ACC112 (cell line): ENCODE data around the gene PEX5L.

Source experiments
- H2AFZ ChIP-seq: fragments of 200-600 bp; sonication (generic); one replicate; pipeline ENCODE4 v1.6.0; 2017; ENCODE audit warnings: antibody characterized with exemption, low read length; ENCODE audit not compliant: unreplicated experiment
- H3K27ac ChIP-seq: fragments of 200-600 bp; sonication (generic); 2 replicates; pipeline ENCODE4 v1.5.1; 2014; ENCODE audit warnings: low read depth, mild to moderate bottlenecking, antibody characterized with exemption, low read length, moderate library complexity
- H3K27me3 ChIP-seq: fragments of 200-600 bp; sonication (generic); 2 replicates; pipeline ENCODE4 v1.6.1; 2014; ENCODE audit warnings: mild to moderate bottlenecking, antibody characterized with exemption, low read length, moderate library complexity, mixed read lengths; ENCODE audit not compliant: insufficient read depth
- H3K36me3 ChIP-seq: fragments of 200-600 bp; sonication (generic); 2 replicates; pipeline ENCODE4 v1.6.1; 2016; ENCODE audit warnings: mild to moderate bottlenecking, antibody characterized with exemption, low read length, moderate library complexity, mixed read lengths; ENCODE audit not compliant: insufficient read depth
- H3K4me1 ChIP-seq: fragments of 200-600 bp; sonication (generic); one replicate; pipeline ENCODE4 v1.6.1; 2016; ENCODE audit warnings: low read length, mixed read lengths; ENCODE audit not compliant: insufficient read depth, unreplicated experiment, control insufficient read depth
- H3K4me3 ChIP-seq: fragments of 200-600 bp; sonication (generic); 2 replicates; pipeline ENCODE4 v1.5.1; 2014; ENCODE audit warnings: mild to moderate bottlenecking, low read depth, low read length
- H3K79me2 ChIP-seq: fragments of 200-600 bp; sonication (generic); one replicate; pipeline ENCODE4 v1.6.0; 2016; ENCODE audit warnings: low read length; ENCODE audit not compliant: control insufficient read depth, unreplicated experiment, insufficient read depth

The PEX5L gene

DNA sequence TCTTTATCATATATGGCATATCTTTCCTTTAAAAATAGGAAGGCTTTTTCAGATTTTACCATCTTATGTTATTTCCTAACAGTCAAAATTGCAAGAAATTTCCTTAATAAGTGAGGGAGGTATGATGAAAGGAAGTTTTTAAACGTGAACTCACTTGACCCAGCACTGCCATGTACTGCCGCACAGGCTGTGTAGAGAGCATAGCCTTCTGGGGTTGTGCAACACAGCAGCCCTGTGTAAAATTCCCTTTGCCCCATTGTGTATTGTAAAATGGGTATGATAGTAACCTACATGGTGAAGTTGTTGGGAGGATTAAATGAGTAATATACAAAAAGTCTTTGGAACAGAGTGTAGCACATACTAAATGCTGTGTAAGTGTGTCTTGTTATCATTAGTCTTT is 78.6 kb downstream of the PEX5L start:
- Histone ChIP-seq H3K27me3 (peaks cover 29% of the 10 kb centered on the region), H3K4me1 (no peaks in the 10 kb centered on the region), H3K36me3 (no peaks in the 10 kb centered on the region), H2AFZ (no peak overlapping the region), H3K27ac (no peak overlapping the region), H3K4me3 (no peak overlapping the region), H3K79me2 (no peaks in the 10 kb centered on the region)

DNA sequence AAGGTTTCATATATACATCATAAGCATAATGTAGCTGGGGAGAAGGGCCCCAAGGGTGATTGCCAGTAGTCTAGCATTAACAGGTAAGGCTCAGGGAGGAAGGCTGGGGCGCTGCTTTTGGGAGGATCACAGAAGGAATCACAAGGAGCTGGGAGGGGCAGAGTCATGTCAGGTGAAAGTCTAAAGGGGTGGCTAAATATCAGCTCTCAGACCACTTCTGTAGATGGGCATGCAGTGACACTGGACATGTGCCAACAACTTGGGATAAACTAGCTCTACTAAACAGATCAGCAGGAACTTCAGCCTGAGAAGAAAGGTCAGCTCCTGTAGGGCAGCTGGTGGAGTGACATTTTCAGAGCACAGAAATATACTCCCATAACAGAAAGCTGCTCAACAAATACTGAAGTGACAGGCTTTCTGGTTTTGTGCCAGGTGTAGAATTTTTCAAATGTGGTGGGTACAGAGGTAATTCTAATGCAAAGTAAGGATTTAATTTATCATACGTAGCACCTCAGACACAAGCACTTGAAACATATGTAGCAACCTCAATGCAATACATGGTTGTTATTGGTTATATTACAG is 79.4 kb downstream of the PEX5L start:
- Histone ChIP-seq H3K4me3 (no peak overlapping the region), H3K79me2 (no peaks in the 10 kb centered on the region), H3K27me3 (peaks cover 24% of the 10 kb centered on the region), H3K27ac (no peak overlapping the region), H2AFZ (no peak overlapping the region), H3K4me1 (no peaks in the 10 kb centered on the region), H3K36me3 (no peaks in the 10 kb centered on the region)

GRCh38 chr3:179956416-179956830 is 80.3 kb downstream of the PEX5L start:
- H2AFZ ChIP-seq: no peak overlapping the region
- H3K36me3 ChIP-seq: no peaks in the 10 kb centered on the region
- H3K27ac ChIP-seq: no peak overlapping the region
- H3K27me3 ChIP-seq: peaks cover 24% of the 10 kb centered on the region
- H3K4me1 ChIP-seq: no peaks in the 10 kb centered on the region
- H3K79me2 ChIP-seq: no peaks in the 10 kb centered on the region
- H3K4me3 ChIP-seq: no peak overlapping the region

DNA sequence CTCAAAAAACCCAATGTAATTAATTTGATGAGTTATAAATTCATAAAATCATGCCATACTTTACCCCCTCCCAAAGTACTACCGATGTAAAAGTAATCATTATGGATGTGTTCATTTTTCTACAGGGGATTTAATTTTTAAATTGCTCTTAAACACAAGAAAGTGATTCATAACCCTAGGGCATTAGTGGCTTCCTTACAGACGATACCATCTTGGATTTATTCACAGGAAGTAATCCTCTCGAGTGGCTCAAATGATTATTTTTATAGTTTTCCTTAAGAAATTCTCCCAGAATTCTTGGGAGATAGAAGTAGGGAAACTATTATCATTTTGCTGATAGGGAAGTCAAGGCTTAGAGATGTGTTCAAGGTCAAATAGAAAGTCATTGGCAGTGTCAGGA is 80.9 kb downstream of the PEX5L start:
- no peaks in the 10 kb centered on the region for H3K4me1 ChIP-seq
- peaks cover 27% of the 10 kb centered on the region for H3K27me3 ChIP-seq
- H3K4me3 ChIP-seq: no peak overlapping the region
- no peaks in the 10 kb centered on the region for H3K36me3 ChIP-seq
- H2AFZ ChIP-seq: no peak overlapping the region
- H3K27ac ChIP-seq: no peak overlapping the region
- H3K79me2 ChIP-seq: no peaks in the 10 kb centered on the region

DNA sequence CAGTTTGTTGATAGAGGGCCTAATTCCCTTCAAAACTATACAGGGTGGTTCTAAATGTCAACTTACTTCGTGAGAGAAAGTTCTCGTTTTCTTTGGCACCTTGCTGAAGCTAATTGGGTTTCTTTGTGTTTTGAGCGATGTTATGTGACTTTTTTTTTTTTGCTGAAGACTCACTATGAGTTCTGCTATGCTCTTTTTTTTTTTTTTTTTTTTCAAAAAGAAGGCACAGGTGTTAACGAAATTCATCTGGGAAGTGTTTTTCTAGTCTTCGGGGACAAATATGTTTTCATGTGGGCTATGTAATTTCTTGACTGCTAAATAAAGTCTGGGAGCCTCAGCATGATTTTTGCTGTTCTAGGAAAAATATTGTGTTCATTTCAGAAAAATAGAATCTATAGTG is 81.5 kb downstream of the PEX5L start:
- no peak overlapping the region for H3K4me3 ChIP-seq
- no peaks in the 10 kb centered on the region for H3K36me3 ChIP-seq
- no peak overlapping the region for H3K27ac ChIP-seq
- no peaks in the 10 kb centered on the region for H3K4me1 ChIP-seq
- H3K27me3 ChIP-seq: peaks cover 30% of the 10 kb centered on the region
- no peak overlapping the region for H2AFZ ChIP-seq
- no peaks in the 10 kb centered on the region for H3K79me2 ChIP-seq

GRCh38 chr3:179953993-179954870 is 82.5 kb downstream of the PEX5L start:
- H3K4me3 ChIP-seq: no peak overlapping the region

DNA sequence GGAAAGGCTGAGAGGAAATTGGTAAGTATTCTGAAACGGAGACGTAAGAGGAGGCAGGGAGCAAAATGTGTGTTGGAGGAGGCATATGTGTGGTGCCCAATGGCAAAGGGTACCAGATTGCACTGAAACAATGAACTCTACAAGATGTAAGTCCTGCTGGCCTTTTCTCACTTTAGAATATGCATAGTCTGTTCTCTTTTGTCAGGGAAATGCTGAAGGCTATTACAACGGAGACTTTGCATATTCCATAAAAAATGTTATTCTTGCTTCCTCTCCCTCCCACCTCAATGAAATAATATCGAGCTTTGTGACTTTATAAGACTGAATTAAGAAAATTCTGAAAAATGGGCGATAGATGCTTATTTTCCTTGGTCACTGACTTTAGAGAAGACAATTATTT is 85.9 kb downstream of the PEX5L start:
- no peaks in the 10 kb centered on the region for H3K36me3 ChIP-seq
- H2AFZ ChIP-seq: no peak overlapping the region
- no peak overlapping the region for H3K27ac ChIP-seq
- no peaks in the 10 kb centered on the region for H3K79me2 ChIP-seq
- no peaks in the 10 kb centered on the region for H3K4me1 ChIP-seq
- H3K27me3 ChIP-seq: peaks cover 62% of the 10 kb centered on the region
- H3K4me3 ChIP-seq: no peak overlapping the region

More at GRCh38 chr3:179953993-179954870, 82.5 kb downstream of the PEX5L start:
- no peak overlapping the region for H2AFZ ChIP-seq
- no peak overlapping the region for H3K27ac ChIP-seq
- no peaks in the 10 kb centered on the region for H3K36me3 ChIP-seq
- H3K79me2 ChIP-seq: no peaks in the 10 kb centered on the region
- H3K27me3 ChIP-seq: peaks cover 34% of the 10 kb centered on the region
- H3K4me1 ChIP-seq: no peaks in the 10 kb centered on the region

GRCh38 chr3:179949869-179950268 is 86.9 kb downstream of the PEX5L start:
- peaks cover 71% of the 10 kb centered on the region for H3K27me3 ChIP-seq
- no peaks in the 10 kb centered on the region for H3K36me3 ChIP-seq
- no peak overlapping the region for H2AFZ ChIP-seq
- no peak overlapping the region for H3K27ac ChIP-seq
- no peak overlapping the region for H3K4me3 ChIP-seq
- no peaks in the 10 kb centered on the region for H3K4me1 ChIP-seq
- no peaks in the 10 kb centered on the region for H3K79me2 ChIP-seq

DNA sequence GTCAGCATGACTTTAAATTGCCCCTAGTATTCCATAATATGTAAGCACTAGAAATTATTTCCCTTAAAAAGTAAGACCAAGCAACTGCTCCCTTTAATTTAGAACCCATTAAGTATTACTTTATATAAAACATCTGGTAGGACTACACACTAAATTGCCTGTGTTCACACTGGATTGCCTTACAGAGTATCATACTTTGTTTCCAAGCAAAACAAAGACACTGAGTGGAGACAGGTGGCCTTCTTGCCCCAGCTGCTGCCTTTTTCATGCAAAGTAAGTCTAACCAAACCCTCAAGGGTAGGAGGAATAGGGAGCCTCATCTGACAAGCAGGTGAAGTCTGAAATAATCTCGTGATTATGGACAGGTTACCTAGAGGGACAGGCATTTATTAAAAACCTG is 87.3 kb downstream of the PEX5L start:
- H2AFZ ChIP-seq: no peak overlapping the region
- peaks cover 76% of the 10 kb centered on the region for H3K27me3 ChIP-seq
- no peaks in the 10 kb centered on the region for H3K36me3 ChIP-seq
- H3K4me3 ChIP-seq: no peak overlapping the region
- H3K4me1 ChIP-seq: no peaks in the 10 kb centered on the region
- no peaks in the 10 kb centered on the region for H3K79me2 ChIP-seq
- H3K27ac ChIP-seq: no peak overlapping the region

GRCh38 chr3:179948740-179949139 is 88.0 kb downstream of the PEX5L start:
- Histone ChIP-seq H3K27ac (no peak overlapping the region), H3K4me1 (no peaks in the 10 kb centered on the region), H3K79me2 (no peaks in the 10 kb centered on the region), H3K4me3 (no peak overlapping the region), H3K27me3 (peaks cover 80% of the 10 kb centered on the region), H2AFZ (no peak overlapping the region), H3K36me3 (no peaks in the 10 kb centered on the region)

GRCh38 chr3:179945569-179945968 is 91.2 kb downstream of the PEX5L start:
- Histone ChIP-seq H3K27ac (no peak overlapping the region), H3K36me3 (no peaks in the 10 kb centered on the region)

More at GRCh38 chr3:179945569-179945968, 91.2 kb downstream of the PEX5L start:
- H3K4me3 ChIP-seq: no peak overlapping the region
- no peaks in the 10 kb centered on the region for H3K79me2 ChIP-seq
- no peak overlapping the region for H2AFZ ChIP-seq
- H3K27me3 ChIP-seq: peaks cover 71% of the 10 kb centered on the region
- no peaks in the 10 kb centered on the region for H3K4me1 ChIP-seq
